ENCODE results near the gene MYO5B.

DNA sequence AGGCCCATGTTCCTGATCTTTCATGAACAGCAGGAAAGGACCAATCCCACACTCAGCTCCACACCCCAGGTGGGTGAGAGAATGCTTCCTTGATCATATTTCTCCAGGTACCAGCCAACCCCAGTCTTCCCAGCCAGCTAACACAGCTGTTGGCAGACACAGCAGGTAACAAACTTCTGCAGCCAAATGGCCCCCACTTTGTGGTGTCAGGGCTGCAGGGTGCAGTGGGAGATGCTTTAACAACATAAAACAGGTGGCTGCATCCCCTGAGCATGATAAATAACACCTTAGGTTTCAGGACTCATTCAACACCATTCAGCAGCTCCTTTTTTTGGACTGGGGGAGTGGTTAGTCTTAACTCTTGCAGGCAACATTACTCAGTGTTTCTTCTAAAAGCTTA is 304.9 kb downstream of the MYO5B start:
- TF ChIP-seq POLR2A (IDR thresholded peaks at IDR 0.05) (no peak), CTCF (IDR thresholded peaks at IDR 0.05 in 4 of 5, conservative IDR thresholded peaks at IDR 0.05 in 1 of 5) (no peak)
